Gastroesophageal sphincter (tissue), 4 donors: Measurements from ENCODE around the gene CIZ1. TPM values are rescaled to one million over a fixed set of nuclear protein-coding genes. Genes with fewer than 3 reads are reported as not detected.

ENCODE experiments used
- ATAC-seq: fragments of 150-250 bp; one replicate; pipeline ENCODE4 v1.9.1; 2016; ENCODE audit warnings: mild to moderate bottlenecking, moderate library complexity
- H3K27ac ChIP-seq, 4 donors: fragments of 200-600 bp; sonication (generic) in 3 of 4; 1 replicate in 3 of 4; 2 replicates in 1 of 4; pipeline ENCODE4 v1.5.1; 2016 to 2019
- H3K27me3 ChIP-seq: fragments of 200-600 bp; sonication (generic); one replicate; pipeline ENCODE4 v1.5.1; 2019
- H3K36me3 ChIP-seq, 2 donors: fragments of 200-600 bp; sonication (generic); one replicate each; pipeline ENCODE4 v1.5.1; 2019; ENCODE audit warnings: control low read depth in 1 of 2
- H3K4me1 ChIP-seq, 3 donors: fragments of 200-600 bp; sonication (generic); 1 replicate in 2 of 3; 2 replicates in 1 of 3; pipeline ENCODE4 v1.5.1; 2016 to 2019; ENCODE audit warnings: control low read depth in 2 of 3
- H3K4me3 ChIP-seq, 2 donors: fragments of 200-600 bp; sonication (generic); one replicate each; pipeline ENCODE4 v1.5.1; 2019; ENCODE audit warnings: mild to moderate bottlenecking in 1 of 2, moderate library complexity in 1 of 2
- H3K9me3 ChIP-seq, 3 donors: fragments of 200-600 bp; sonication (generic); one replicate each; pipeline ENCODE4 v1.5.1; 2017 to 2019; ENCODE audit warnings: control low read depth in 2 of 3
- CTCF ChIP-seq, 4 experiments: fragments of 200-600 bp in 2 of 4; fragments of 450-650 bp in 2 of 4; sonication (generic) in 1 of 4; IDR thresholded peaks; one replicate each; pipeline ENCODE4 v1.5.1; 2017 to 2019; ENCODE audit warnings: antibody characterized with exemption in 4 of 4, mild to moderate bottlenecking in 2 of 4, moderate library complexity in 2 of 4
- EP300 ChIP-seq: sonication (generic); formaldehyde crosslinking; IDR thresholded peaks from one replicate; pipeline ENCODE4 v1.6.1; 2017; ENCODE audit warnings: antibody characterized with exemption, mild to moderate bottlenecking
- POLR2A ChIP-seq, 2 donors: fragments of 450-650 bp; IDR thresholded peaks; one replicate each; pipeline ENCODE4 v1.6.1; 2017; ENCODE audit warnings: antibody characterized with exemption in 2 of 2, mild to moderate bottlenecking in 2 of 2, moderate library complexity in 1 of 2
- POLR2AphosphoS5 ChIP-seq: sonication (generic); formaldehyde crosslinking; IDR thresholded peaks from one replicate; pipeline ENCODE4 v1.6.1; 2017; ENCODE audit warnings: antibody characterized with exemption
- WGBS, 2 donors: methylation state at CpG; one replicate each; pipeline ENCODE4 v1.1.5; 2018; ENCODE audit warnings: low coverage in 1 of 2; 5-methylcytosine and 5-hydroxymethylcytosine counted together
- total RNA-seq, 4 donors: library from RNA; depleted of rRNA; stranded (reverse); fragments of >200 nt; gene quantifications; one replicate each; pipeline ENCODE4 v1.1.0, GENCODE V29; 2016

CIZ1 gene
- total RNA-seq, 4 donors from 2014 or later, result 41.7 to 83.9 (median 58.1) TPM

- Histone ChIP-seq H3K27ac (no peak overlapping the region), H3K4me1 (no peaks in the 10 kb centered on the region), H3K9me3 (no peaks in the 10 kb centered on the region), H3K27me3 (no peaks in the 10 kb centered on the region), H3K4me3 (no peak overlapping the region), H3K36me3 (peaks cover 0 to 10% of the 10 kb centered on the region in 2 donors)
- WGBS, 2 donors, result 74 to 97% methylated on average over 4 to 5 of the region's 5 CpGs
- TF ChIP-seq CTCF (IDR thresholded peaks at IDR 0.05) (no peak), EP300 (no peak), POLR2AphosphoS5 (no peak), POLR2A (IDR thresholded peaks at IDR 0.05) (no peak)
- no peak for ATAC-seq
These were observed 35.0 kb upstream of the CIZ1 start for GRCh38 chr9:128226412-128226801.

- Histone ChIP-seq H3K4me3 (no peak overlapping the region), H3K27ac (no peak overlapping the region), H3K36me3 (peaks cover 0 to 10% of the 10 kb centered on the region in 2 donors), H3K4me1 (no peaks in the 10 kb centered on the region), H3K9me3 (no peaks in the 10 kb centered on the region), H3K27me3 (no peaks in the 10 kb centered on the region)
- ATAC-seq, result no peak
- TF ChIP-seq CTCF (IDR thresholded peaks at IDR 0.05) (no peak), EP300 (no peak), POLR2A (IDR thresholded peaks at IDR 0.05) (no peak), POLR2AphosphoS5 (no peak)
- WGBS, 2 donors, result 84 to 86% methylated on average over 8 to 9 of the region's 19 CpGs
These were observed 34.5 kb upstream of the CIZ1 start for GRCh38 chr9:128225770-128226411.

GRCh38 chr9:128224877-128225276 lies 33.5 kb upstream of the CIZ1 start:
- Histone ChIP-seq H3K4me1 (no peaks in the 10 kb centered on the region), H3K27me3 (no peaks in the 10 kb centered on the region), H3K36me3 (peaks cover 0 to 17% of the 10 kb centered on the region in 2 donors), H3K27ac (no peak overlapping the region), H3K9me3 (no peaks in the 10 kb centered on the region), H3K4me3 (no peak overlapping the region)
- WGBS, 2 donors, result 87 to 95% methylated on average over 3 to 6 of the region's 7 CpGs
- no peak for TF ChIP-seq EP300
- TF ChIP-seq POLR2A (IDR thresholded peaks at IDR 0.05), result no peak
- no peak for TF ChIP-seq CTCF (IDR thresholded peaks at IDR 0.05)
- no peak for ATAC-seq

GRCh38 chr9:128222880-128223670 lies 31.7 kb upstream of the CIZ1 start:
- Histone ChIP-seq H3K4me3 (no peak overlapping the region), H3K27me3 (no peaks in the 10 kb centered on the region), H3K4me1 (peaks cover 0 to 13% (median 3%) of the 10 kb centered on the region in 3 donors), H3K9me3 (no peaks in the 10 kb centered on the region), H3K27ac (no peak overlapping the region), H3K36me3 (peaks cover 0 to 17% of the 10 kb centered on the region in 2 donors)
- no peak for TF ChIP-seq EP300
- no peak for TF ChIP-seq POLR2A (IDR thresholded peaks at IDR 0.05)
- no peak for TF ChIP-seq POLR2AphosphoS5
- TF ChIP-seq CTCF (IDR thresholded peaks at IDR 0.05), result no peak
- WGBS, 2 donors, result 80% methylated on average over 2 of the region's 13 CpGs; no CpG with 5 or more reads in 1 of the 2 donors
- ATAC-seq, result no peak

- TF ChIP-seq EP300, result no peak
- no peak for TF ChIP-seq POLR2A (IDR thresholded peaks at IDR 0.05)
- TF ChIP-seq POLR2AphosphoS5, result no peak
- no peak for TF ChIP-seq CTCF (IDR thresholded peaks at IDR 0.05)
- Histone ChIP-seq H3K9me3 (no peaks in the 10 kb centered on the region), H3K27ac (no peak overlapping the region), H3K27me3 (no peaks in the 10 kb centered on the region), H3K4me1 (peaks cover 0 to 22% (median 5%) of the 10 kb centered on the region in 3 donors), H3K36me3 (peaks cover 0 to 17% of the 10 kb centered on the region in 2 donors), H3K4me3 (no peak overlapping the region)
- no peak for ATAC-seq
- WGBS, 2 donors, result 80 to 83% methylated on average over 2 to 7 of the region's 10 CpGs
These were observed 30.7 kb upstream of the CIZ1 start for GRCh38 chr9:128222026-128222425.
